GM21786 (cell line): ENCODE data around the gene GRM3.
"Not testable (repeated sequence)": the region's sequence is repeated elsewhere in the genome, so short reads cannot be mapped to it uniquely, and the experiment has no call there.

Experiments
- ATAC-seq: cut with Tn5 transposase; IDR thresholded peaks from one replicate; pipeline ENCODE4 v1.9.1; 2021; ENCODE audit not compliant: unreplicated experiment

The GRM3 gene

DNA sequence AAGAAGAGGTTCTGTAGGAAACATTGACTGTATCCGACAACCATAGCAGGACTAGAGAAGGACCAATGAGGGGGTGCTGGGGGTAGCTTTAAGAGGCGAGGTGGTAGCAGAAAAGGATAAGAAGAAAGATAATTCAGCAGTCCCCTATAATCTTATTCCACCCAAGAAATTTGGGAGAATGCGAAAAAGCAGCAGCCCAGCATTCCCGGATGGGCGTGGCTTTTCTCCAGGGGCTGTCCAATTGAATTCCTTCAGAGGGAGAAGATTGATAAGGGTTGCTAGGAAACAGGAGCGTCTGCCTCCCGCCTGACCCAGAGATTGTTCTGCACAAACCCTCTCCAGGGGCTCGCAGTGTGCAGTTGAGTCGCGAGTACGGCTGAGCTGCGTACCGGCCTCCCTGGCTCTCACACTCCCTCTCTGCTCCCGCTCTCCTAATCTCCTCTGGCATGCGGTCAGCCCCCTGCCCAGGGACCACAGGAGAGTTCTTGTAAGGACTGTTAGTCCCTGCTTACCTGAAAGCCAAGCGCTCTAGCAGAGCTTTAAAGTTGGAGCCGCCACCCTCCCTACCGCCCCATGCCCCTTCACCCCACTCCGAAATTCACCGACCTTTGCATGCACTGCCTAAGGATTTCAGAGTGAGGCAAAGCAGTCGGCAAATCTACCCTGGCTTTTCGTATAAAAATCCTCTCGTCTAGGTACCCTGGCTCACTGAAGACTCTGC is at the start of gene GRM3:
Gene GRM3 (plus strand): TSS at position 349 of the 721 bp plus-strand sequence. CDS start 121,237 bp downstream, outside the sequence.
- ATAC-seq: no peak

DNA sequence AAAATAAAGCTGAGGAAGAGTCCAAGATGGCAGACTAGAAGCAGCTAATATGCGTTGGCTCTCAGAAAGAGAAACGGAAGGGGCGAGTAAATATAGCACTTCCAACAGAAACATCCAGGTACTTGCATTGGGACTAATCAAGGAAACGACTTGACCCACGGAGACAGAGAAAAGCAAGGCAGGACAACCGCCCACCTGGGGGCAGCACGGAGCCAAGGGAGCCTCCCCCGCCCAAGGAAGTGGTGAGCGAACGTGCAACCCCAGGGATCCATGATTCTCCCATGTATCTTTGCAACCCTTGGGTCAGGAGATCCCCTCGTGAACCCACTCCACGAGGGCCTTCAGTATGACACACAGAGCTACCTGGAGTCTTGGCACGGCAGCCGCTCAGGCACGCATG is 45.4 kb upstream of the GRM3 start:
- ATAC-seq: no peak

- no peak for ATAC-seq
Observed at GRCh38 chr7:86598721-86599120, 45.0 kb upstream of the GRM3 start.

DNA sequence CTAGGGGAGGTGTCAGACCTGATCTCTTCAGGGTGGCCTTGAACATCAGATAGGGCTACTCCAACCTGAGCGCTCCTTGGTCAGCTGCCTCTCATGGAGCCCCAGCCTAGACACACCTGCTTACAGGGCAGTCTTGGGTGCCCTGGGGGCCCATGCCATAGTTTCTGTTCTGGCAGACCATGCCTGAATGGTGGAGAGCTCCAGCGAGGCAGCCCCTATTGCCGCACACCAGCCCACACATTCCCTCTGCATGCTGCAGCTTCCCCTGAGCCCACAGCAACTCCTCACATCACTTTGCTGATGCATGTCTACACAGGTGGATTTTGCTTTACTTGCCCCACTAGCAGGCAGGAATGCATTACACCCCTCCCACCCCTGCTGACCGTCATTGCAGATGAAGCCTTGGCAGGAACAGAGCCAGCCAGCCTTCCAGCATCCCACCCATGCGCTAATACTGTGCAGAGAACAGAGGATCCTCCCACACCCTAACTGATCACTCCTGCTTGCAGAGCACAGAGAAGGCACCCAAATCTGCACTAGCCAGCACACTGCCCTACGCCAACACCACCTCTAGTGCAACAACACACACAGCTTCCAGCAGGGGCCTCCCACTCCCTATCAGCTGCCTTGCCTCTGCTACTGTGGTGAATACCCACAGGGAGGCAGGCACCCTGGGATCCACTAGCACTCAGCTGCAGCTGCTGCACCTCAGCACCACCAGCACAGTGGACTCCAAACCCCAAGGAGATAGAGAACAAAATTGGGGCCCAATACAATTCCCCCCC is 43.0 kb upstream of the GRM3 start:
- ATAC-seq: no peak

DNA sequence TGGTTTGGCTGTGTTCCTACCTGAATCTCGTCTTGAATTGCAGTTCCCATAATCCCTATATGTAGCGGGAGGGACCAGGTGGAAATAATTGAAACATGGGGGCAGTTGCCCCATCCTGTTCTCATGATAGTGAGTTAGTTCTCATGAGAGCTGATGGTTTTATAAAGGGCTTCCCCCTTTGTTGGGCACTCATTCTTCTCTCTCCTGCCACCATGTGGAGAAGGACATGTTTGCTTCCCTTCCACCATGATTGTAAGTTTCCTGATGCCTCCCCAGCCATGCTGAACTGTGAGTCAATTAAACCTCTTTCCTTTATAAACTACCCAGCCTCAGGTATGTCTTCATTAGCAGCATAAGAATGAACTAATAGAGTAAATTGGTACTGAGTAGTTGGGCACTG is 28.0 kb upstream of the GRM3 start:
- not testable (repeated sequence) for ATAC-seq

DNA sequence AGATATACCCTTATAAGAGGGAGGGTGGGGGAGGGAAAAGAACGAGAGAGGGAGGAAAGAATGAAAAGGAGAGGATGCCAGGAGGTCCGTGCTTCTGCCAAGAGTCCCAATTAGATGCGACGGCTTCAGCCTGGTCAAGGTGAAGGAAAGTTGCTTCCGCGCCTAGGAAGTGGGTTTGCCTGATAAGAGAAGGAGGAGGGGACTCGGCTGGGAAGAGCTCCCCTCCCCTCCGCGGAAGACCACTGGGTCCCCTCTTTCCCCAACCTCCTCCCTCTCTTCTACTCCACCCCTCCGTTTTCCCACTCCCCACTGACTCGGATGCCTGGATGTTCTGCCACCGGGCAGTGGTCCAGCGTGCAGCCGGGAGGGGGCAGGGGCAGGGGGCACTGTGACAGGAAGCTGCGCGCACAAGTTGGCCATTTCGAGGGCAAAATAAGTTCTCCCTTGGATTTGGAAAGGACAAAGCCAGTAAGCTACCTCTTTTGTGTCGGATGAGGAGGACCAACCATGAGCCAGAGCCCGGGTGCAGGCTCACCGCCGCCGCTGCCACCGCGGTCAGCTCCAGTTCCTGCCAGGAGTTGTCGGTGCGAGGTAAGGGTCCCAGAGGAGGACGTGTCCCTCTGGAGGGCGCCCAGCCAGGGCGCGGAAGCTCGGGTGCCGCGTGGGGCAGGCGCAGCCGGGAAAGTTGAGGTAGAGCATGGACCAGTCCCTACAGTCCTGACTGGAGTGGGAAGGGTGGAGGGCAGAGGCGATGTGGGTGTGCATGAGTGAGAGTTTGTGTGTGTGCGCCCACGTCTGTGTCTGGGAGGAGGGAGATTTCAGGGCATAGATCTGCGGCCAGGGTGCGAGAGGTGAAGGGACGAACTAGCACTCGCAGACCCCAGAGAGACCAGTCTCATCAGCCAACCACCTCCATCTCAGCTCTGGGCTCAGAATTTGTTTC is 844 bp downstream of the GRM3 start:
- ATAC-seq: no peak

DNA sequence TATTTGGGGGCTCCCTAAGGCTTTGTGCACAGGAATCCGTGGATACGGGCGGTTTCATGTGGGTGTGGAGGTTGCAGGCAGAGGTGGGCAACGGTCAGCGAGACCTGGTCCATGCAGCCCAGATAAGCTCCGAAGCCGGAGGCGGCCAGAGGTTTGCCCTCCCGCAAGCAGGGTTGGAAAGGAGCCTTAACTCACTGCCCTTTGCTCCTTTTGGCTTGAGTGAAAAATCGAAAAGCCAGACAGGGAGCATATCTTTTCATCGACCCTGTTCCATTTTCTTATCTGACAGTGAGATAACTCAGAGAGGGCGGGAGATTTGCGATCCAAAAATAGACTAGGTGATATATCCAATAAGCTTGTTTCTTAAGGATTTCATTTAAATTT is 1.5 kb downstream of the GRM3 start:
- ATAC-seq: no peak

GRCh38 chr7:86645676-86646276 is 2.1 kb downstream of the GRM3 start:
- ATAC-seq: no peak

- no peak for ATAC-seq
Observed at GRCh38 chr7:86647385-86648094, 3.8 kb downstream of the GRM3 start.

DNA sequence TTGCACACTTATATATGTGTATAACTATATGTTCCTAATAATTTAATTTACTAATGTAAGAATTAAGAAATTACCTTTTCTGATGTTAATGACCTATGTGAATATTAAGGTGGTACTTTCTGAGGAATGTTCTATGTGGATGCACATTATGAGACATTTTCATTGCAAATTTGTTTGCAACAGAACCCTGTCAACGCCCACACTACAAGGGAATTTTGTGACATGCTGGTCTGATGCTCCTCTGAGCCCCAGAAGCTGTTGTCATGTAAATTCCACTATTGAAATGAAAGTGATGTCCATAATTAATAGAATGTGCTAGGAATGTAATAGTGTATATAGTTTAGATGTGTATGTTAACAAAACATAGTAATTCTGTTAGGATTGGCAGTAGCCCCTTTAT is 4.5 kb downstream of the GRM3 start:
- ATAC-seq: no peak

DNA sequence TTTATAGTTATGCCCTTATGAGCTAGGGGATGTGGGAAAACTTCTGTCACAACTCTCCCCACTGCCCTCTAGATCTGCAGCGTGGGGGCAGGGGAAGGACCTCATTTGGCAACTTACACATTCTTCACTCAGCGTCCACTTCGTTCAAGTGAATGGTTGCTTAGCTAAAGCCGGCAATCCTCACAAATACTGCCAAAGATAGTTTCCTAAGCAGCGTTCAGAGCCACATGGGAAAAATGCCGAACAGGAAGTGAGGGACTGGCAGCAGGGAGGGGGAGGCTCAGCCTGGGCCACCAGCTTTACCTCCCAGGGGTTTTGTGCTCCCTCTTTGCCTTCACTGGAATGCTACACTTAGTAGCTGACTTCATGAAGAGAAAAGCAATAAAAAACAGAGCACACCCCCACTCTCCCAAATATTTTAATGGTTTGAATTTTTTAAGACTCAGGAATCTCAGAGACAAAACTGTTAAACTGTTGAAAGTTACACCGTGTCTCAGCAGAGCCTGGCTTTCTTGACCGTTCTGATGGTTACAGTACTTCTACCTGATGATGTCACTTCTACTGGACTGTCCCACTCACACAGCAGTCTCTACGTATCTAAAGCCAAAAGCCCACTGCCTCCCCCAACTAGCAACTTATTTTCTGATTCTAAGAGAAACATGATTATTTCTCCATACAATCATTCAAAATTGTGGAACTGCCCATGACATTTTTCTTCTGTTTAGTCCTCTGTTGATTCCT is 10.4 kb downstream of the GRM3 start:
- no peak for ATAC-seq

GRCh38 chr7:86657948-86658347 is 14.2 kb downstream of the GRM3 start:
- no peak for ATAC-seq

- no peak for ATAC-seq
Observed at GRCh38 chr7:86660950-86661462, 17.3 kb downstream of the GRM3 start.

DNA sequence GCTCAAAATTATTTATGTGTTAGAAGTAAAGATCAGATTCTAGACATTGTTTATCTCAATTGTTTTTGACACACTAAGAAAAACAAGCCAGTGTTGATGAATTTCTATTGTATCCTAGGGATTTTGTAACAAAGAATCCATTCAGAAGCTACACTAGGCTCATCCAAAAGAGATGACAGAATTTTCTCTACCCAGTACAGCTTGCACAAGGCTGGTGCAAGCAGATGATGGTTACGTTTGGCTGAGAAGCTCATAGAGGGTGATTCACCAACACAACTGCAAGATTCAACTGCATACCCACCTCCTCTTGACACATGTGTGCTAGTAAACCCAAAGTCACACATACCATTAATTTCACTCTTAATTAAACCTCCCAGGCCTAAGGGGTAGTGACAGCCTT is 20.8 kb downstream of the GRM3 start:
- no peak for ATAC-seq

DNA sequence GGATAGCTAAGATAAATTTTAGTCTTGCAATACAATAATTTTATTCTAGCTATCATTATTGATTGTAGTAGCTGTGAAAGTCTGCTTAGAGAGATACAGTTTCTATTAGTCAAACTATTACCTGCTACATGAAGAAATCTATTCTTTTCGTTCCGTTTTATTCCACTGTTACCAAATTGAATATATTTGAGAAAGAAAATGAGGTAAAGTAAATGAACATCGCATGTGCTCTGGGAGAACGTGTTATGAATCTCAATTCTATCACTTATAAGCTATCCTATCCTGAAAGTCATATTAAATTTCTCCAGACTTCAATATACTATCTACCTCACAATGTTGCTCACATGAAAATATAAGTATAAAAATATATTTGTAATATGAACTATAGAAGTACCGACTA is 21.3 kb downstream of the GRM3 start:
- no peak for ATAC-seq

DNA sequence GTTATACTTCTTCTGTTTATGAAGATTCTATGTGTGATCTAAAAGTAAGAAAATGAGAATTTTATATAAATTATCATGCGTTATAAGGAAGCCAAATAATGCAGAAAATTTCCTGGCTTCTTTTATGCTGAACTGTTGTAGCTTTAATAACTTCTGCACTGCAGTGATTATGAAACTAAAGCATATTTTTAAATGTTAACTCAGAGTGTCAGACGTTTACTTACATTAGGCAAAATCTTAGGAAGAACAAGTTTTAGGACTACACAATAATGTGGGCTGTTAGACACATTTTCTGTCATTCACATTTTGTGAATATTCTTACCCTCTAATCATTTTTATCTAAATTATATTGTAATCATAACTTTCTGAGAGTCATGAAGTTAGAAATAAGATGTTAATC is 22.0 kb downstream of the GRM3 start:
- ATAC-seq: no peak

GRCh38 chr7:86667732-86668131 is 24.0 kb downstream of the GRM3 start:
- ATAC-seq: no peak

DNA sequence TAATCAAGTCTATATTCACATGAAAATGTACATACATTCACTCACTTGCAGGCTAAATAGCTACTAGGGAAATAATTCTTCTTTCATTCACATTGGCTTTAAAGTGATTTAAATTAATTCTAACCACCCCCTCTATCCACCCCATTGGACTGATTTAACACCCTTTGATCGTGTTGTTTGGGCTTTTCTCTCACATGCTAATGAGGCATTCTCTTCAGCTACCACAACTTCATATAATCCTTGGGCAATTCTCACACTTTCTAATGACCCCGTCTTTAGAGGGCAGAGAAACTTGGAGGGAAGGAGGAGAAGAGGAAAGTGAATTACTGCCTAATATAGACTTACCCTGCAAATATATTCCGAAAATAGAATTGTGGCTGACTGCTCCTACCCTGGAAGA is 24.6 kb downstream of the GRM3 start:
- no peak for ATAC-seq

- ATAC-seq: no peak
Observed at GRCh38 chr7:86687831-86688230, 44.1 kb downstream of the GRM3 start.
